Endothelial cell (in vitro differentiated cells): Measurements from ENCODE around the gene HSPD1. TPM values are rescaled to one million over a fixed set of nuclear protein-coding genes. Genes with fewer than 3 reads are reported as not detected.

ENCODE experiments used
- DNase-seq: peaks from one replicate; pipeline ENCODE4 v3.0.0; 2021; ENCODE audit warnings: low spot score
- H3K27ac Mint-ChIP-seq: one replicate; pipeline ENCODE4 v1.8.0; 2021; ENCODE audit warnings: mixed read lengths, inconsistent platforms; ENCODE audit not compliant: unreplicated experiment
- H3K27me3 Mint-ChIP-seq: one replicate; pipeline ENCODE4 v1.8.0; 2021; ENCODE audit warnings: mild to moderate bottlenecking, moderate library complexity, mixed read lengths, inconsistent platforms; ENCODE audit not compliant: unreplicated experiment
- H3K36me3 Mint-ChIP-seq: one replicate; pipeline ENCODE4 v1.8.0; 2021; ENCODE audit warnings: mild to moderate bottlenecking, low read depth, mixed read lengths, inconsistent platforms; ENCODE audit not compliant: unreplicated experiment
- H3K4me1 Mint-ChIP-seq: one replicate; pipeline ENCODE4 v1.8.0; 2021; ENCODE audit warnings: mild to moderate bottlenecking, mixed read lengths, inconsistent platforms; ENCODE audit not compliant: unreplicated experiment
- H3K4me3 Mint-ChIP-seq: one replicate; pipeline ENCODE4 v1.8.0; 2021; ENCODE audit warnings: mild to moderate bottlenecking, mixed read lengths, inconsistent platforms; ENCODE audit not compliant: unreplicated experiment
- H3K9me3 Mint-ChIP-seq: one replicate; pipeline ENCODE4 v1.8.0; 2021; ENCODE audit warnings: mixed read lengths, inconsistent platforms; ENCODE audit not compliant: unreplicated experiment
- total RNA-seq: library from RNA; stranded (reverse); fragmentation: NEBNext Ultra II Directional; extraction: Animal tissue kit (Norgen Biotek cat#: 25700); gene quantifications from one replicate; pipeline ENCODE4 v1.2.1, GENCODE V29; 2021; ENCODE audit not compliant: unreplicated experiment
- TF ChIP-seq, protein P1 (sequence below): fragments of 200-600 bp; sonication (generic); IDR thresholded peaks from one replicate; pipeline ENCODE4 v1.5.0; 2021; ENCODE audit warnings: antibody characterized with exemption; ENCODE audit not compliant: unreplicated experiment

The HSPD1 gene
- total RNA-seq, 1 donor from 2014 or later, result 212 TPM

DNA sequence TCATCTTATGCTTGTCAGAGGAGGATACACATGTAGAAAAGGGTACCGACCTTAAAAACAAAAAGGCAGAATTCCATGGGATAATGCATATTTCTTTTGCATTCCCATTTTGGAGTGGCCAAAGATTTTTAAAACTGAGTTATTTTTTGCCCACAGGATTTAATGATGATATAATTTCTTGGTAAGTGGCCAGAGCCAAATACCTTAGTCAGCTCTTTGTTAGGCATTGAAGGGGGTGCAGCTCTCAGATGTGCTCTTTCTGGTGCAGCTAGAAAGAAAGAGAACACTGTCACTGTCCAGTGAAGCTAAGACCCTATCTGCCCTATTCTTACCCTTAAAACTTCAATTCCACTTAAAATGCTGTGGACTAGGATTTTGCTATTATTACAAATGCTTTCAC lies 35.5 kb downstream of the HSPD1 start:
- H3K4me1 Mint-ChIP-seq, result no peaks in the 10 kb centered on the region
- H3K36me3 Mint-ChIP-seq, result peaks cover 24% of the 10 kb centered on the region
- DNase-seq, result no peak
- H3K27ac Mint-ChIP-seq, result no peak overlapping the region
- no peaks in the 10 kb centered on the region for H3K9me3 Mint-ChIP-seq
- no peak overlapping the region for H3K4me3 Mint-ChIP-seq
- peaks cover 2% of the 10 kb centered on the region for H3K27me3 Mint-ChIP-seq
- TF ChIP-seq, protein P1, sequence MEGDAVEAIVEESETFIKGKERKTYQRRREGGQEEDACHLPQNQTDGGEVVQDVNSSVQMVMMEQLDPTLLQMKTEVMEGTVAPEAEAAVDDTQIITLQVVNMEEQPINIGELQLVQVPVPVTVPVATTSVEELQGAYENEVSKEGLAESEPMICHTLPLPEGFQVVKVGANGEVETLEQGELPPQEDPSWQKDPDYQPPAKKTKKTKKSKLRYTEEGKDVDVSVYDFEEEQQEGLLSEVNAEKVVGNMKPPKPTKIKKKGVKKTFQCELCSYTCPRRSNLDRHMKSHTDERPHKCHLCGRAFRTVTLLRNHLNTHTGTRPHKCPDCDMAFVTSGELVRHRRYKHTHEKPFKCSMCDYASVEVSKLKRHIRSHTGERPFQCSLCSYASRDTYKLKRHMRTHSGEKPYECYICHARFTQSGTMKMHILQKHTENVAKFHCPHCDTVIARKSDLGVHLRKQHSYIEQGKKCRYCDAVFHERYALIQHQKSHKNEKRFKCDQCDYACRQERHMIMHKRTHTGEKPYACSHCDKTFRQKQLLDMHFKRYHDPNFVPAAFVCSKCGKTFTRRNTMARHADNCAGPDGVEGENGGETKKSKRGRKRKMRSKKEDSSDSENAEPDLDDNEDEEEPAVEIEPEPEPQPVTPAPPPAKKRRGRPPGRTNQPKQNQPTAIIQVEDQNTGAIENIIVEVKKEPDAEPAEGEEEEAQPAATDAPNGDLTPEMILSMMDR, result no peak

DNA sequence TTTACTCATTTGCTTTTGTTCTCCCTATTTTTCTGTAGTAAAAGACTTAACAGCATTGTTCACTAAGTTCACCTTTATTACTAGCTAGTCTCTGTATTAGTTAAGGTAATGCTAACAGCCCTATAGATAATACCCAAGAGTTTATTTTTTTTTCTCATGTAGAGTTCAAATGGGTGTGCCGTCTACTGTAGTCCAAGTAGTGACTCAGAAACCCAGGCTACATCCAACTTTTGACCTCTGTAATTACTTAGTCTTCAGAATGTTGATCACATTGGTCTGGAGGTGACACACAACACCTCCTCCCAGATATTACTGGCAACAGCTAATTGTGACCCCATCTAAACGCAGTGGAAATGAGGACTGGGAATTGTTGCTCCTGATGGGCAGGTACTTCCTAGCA lies 38.6 kb downstream of the HSPD1 start:
- Mint-ChIP-seq H3K36me3 (peaks cover 20% of the 10 kb centered on the region), H3K27ac (no peak overlapping the region), H3K27me3 (peaks cover 2% of the 10 kb centered on the region), H3K9me3 (no peaks in the 10 kb centered on the region), H3K4me1 (no peaks in the 10 kb centered on the region), H3K4me3 (no peak overlapping the region)
- TF ChIP-seq, protein P1, result no peak
- no peak for DNase-seq

DNA sequence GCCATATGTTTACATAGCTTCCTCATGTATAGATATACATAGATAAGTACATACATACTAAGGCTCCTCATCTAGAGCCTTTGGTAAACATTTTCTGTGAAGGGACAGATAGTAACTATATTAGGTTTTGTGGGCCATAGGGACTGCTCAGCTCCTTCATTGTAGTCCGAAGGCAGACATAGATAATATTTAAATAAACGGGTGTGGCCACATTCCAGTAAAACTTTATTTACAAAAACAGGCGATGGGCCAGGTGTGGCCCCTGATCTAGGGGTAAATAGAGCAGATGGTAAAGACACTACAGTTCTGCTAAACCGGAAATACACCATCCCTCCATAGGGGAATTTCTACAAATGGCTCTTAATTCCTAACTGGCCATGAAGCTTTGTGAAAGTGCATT lies 39.0 kb downstream of the HSPD1 start:
- Mint-ChIP-seq H3K4me3 (no peak overlapping the region), H3K27ac (no peak overlapping the region), H3K36me3 (peaks cover 18% of the 10 kb centered on the region), H3K4me1 (no peaks in the 10 kb centered on the region), H3K27me3 (peaks cover 2% of the 10 kb centered on the region), H3K9me3 (no peaks in the 10 kb centered on the region)
- no peak for DNase-seq
- TF ChIP-seq, protein P1, result no peak

DNA sequence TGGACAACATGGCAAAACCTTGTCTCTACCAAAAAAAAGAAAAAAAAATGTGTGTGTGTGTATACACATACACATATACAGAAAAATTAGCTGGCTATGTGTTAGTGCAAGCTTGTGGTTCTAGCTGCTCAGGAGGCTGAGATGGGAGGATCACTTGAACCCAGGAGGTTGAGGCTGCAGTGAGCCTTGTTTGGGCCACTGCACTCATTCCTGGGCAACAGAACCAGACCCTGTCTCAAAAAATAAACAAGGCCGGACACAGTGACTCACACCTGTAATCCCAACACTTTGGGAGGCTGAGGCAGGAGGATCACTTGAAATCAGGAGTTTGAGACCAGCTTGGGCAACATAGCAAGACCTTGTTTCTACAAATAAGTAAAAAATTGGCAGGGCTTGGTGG lies 44.2 kb downstream of the HSPD1 start:
- TF ChIP-seq, protein P1, result no peak
- Mint-ChIP-seq H3K4me3 (no peak overlapping the region), H3K27ac (no peak overlapping the region)

DNA sequence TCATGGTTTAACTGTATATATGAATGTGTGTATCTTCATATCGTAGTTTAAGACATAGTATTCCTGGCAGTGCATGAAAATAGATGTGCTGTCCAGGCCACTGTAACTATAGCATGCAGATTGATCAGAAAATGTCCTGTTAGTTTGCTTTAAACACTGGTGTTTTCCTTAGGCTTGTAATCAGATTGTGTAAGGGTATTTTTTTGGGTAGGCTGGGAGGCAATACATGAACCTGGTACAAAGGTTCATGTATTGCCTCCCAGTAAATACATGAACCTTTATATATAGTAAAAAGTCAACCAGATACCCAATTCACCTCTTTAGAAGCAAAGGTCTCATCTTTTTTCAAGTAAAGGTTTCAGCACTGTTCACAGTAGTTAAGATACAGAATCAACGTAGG lies 44.7 kb downstream of the HSPD1 start:
- H3K9me3 Mint-ChIP-seq, result no peaks in the 10 kb centered on the region
- peaks cover 11% of the 10 kb centered on the region for H3K36me3 Mint-ChIP-seq
- peak overlapping the region; percentile 100 for H3K27ac Mint-ChIP-seq
- H3K4me1 Mint-ChIP-seq, result peaks cover 22% of the 10 kb centered on the region
- H3K4me3 Mint-ChIP-seq, result peak overlapping the region; percentile 100
- H3K27me3 Mint-ChIP-seq, result peaks cover 13% of the 10 kb centered on the region
- no peak for DNase-seq
- TF ChIP-seq, protein P1, result no peak

More for the DNA sequence above, 44.2 kb downstream of the HSPD1 start:
- H3K9me3 Mint-ChIP-seq, result no peaks in the 10 kb centered on the region
- peaks cover 11% of the 10 kb centered on the region for H3K36me3 Mint-ChIP-seq
- peaks cover 22% of the 10 kb centered on the region for H3K4me1 Mint-ChIP-seq
- DNase-seq, result no peak
- H3K27me3 Mint-ChIP-seq, result peaks cover 13% of the 10 kb centered on the region
